GM18502 (cell line): ENCODE measurements around the gene RHOB.
A peak's percentile ranks its signal among the peaks of the same experiment; 100 is the strongest.
"Not testable (repeated sequence)": the region's sequence is repeated elsewhere in the genome, so short reads cannot be mapped to it uniquely, and the experiment has no call there.

ENCODE experiments used
- ATAC-seq: cut with Tn5 transposase; IDR thresholded peaks from one replicate; pipeline ENCODE4 v1.9.1; 2021; ENCODE audit warnings: mild to moderate bottlenecking; ENCODE audit not compliant: unreplicated experiment, poor library complexity

The RHOB gene

DNA sequence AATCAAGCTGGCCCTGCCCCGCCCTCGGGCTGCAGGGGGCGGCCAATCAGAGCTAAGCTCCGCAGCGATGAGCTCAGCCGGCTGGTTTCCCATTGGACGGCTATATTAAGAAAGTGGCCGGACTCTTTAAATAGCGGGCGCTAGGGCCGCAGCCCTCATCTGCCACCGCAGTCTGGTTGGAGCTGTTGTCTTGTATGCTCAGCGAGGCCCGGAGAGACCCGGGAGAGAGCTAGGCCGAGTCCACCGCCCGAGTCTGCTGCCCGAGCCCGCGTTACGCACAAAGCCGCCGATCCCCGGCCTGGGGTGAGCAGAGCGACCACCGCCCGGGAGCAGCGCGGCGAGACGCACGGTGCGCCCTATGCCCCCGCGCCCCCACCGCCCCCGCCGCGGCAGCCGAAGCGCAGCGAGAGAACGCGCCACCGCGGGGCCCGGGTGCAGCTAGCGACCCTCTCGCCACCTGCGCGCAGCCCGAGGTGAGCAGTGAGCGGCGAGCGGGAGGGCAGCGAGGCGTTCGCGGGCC, at the start of gene RHOB:
RHOB (plus strand) TSS at position 158 of the 520 bp plus-strand sequence. CDS start 392 bp downstream, outside the sequence.
- peak; percentile 98 for ATAC-seq

DNA sequence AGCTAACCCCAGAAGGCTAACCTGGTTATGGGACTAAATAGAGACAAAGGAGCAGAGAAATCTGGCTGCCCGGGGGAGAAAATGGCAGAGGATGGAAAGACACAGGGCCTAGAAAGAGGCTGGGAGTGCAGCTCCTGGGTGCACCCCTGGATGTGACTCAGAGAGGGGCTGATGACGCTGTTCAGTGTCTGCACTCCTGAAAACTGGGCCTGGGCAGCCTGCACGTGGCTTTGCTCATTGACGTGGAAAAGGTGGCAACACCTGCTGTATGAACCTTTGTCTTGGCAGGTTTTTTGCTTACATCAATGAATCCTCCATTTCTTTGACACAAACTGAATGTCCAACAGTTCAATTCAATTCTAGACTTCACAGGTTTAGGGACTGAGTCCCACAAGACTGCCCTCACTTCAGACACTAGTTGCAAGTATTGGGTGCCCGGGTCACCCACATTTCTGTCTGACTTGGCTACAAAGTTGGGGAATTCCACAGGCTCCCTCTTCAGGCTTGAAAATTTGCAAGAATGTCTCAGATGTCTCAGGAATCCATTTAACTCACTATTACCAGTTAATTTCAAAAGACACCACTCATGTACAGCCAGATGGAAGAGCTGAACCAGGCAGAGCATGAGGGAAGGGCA, 48.9 kb upstream of the RHOB start:
- no peak for ATAC-seq

DNA sequence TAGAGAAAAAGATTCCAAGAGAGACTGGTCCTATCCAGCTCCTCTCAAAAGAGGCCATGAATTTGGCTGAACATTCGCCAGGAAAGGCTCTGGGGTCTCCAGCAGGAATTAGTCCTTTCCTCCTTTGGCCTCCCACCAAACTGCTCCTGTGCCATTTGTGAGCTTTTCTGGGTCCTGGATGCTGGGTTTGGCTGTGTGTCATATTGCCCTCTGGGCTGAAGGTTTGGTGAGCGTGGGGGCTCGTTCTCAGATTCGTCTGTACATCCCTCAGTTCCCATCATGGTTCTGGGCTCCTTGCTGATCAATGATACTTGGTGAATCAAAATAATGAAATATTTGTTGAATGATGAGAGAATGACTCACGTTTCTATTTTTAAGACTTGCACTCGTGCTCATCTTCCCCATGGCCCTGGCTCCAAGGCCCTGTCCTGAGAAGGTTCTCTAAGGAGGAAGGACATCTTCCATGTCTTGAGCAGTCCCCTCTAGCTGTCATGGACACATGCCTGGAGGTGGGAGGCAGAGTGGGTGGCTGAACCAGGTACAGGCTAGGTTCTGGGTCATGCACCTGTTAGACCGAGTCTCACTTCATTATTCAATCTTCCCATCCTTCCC, 47.8 kb upstream of the RHOB start:
- no peak for ATAC-seq

DNA sequence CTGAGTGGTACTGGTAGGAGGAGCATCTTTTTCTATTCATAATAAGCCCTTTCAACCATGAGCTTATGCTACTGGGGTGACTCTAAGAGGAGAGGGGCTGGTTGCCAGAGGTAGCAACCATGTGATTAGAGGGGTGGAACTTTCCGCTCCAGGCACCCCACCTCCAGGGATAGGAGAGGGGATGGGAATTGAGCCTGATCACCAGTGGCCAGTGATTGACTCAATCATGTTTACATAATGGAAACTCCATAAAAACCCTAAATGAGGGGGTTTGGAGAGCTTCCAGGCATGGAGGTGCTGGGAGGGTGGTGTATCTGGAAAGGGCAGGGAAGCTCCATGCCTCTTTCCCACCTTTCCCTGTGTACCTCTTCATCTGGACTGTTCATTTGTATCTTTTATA, 46.6 kb upstream of the RHOB start:
- no peak for ATAC-seq

DNA sequence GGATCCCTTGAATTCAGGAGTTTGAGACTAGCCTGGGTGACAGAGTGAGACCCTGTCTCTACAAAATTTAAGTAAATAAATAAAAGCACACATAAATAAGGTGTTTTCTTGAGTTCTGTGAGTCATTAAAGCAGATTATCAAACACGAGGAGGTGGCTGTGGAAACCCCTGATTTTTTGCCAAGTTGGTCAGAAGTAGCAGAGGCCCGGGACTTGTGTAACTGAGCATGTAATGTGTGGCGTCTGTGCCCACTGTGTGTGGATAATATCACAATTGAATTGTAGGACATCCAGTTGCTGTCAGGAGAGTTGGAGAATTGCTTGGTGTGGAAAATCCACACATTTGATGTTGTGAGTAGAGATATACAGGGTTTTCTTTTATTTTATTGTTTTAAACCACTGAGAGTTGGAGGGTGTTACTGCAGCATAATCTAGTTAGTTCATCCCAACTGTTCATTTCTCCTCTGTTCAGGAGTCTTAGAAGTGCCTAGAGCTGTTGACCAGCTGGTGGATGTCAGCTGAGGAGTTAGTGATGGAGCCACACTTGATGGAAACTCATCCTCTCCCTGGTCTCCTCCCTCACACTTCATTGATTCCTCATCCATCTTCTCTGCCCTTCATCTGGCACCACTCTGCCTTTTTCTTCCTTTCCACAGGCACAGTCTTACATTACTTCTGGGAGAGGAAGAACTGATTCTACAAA, 45.9 kb upstream of the RHOB start:
- no peak for ATAC-seq

DNA sequence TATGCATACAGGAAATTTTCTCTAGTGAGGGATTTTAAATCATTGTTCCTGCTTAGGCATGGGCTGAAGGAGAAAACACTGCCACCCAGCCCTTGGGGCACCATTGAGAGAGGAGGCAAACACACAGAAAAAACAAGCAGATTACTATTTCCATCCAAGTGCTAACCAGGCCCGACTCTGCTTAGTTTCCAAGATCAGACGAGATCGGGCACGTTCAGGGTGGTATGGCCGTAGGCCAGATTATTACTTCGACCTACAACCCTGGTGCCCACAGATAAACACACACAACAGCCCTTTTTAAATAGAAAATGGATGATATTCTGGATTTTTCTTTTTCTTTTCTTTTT, 45.4 kb upstream of the RHOB start:
- no peak for ATAC-seq

DNA sequence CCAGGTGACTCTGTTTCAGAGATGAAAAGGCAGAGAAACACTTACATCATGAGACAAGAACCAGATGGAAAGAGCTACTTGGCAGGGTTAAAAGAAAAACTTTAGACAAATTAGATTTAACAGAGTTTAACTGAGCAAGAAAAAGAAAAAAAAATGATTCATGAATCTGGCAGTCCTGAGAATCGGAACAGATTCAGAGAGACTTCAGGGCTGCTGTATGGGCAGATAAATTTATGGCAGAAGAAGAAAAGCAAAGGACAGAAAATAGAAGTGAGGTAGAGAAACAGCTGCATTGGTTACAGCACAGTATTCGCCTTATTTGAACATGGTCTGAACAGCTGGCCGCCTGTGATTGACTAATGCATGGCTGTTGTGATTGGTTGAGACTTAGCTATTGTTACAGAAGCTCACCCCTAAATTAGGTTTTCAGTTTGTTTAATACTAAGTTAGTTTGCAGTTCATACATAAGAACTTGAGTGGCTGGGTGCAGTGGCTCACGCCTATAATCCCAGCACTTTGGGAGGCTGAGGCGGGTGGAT, 43.0 kb upstream of the RHOB start:
- no peak for ATAC-seq

DNA sequence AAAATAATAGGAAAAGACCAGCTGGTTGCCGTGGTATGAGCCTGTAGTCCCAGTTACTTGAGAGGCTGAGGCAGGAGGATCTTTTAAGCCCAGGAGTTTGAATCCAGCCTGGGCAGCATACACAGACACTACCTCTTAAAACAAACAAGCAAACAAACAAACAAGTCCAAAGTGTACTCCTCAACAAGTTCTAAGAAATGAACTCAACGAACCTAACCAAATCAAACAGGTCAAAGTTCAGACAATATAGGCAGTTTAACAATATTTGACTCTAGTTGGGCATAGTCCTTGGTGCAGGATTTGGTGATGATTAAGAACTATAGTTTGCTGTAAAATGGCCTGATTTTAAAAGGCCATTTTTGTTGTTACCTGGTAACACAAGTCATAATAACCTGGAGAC, 41.9 kb upstream of the RHOB start:
- ATAC-seq: no peak

DNA sequence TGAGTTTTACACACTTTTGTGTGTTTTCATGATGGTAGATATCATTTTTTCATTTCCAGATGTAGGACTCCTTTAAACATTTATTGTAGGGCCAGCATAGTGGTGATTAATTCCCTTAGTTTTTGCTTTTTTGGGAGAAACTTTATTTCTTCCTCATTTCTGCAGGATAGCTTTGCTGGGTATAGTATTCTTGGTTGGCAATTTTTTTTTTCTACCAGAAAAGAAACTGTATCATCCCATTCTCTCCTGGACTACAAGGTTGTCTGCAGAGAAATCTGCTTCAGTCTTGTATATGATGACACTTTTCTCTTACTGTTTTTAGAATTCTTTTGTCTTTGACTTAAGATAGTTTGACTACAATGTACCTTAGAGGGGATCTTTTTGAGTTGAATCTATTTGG, 37.8 kb upstream of the RHOB start:
- no peak for ATAC-seq

DNA sequence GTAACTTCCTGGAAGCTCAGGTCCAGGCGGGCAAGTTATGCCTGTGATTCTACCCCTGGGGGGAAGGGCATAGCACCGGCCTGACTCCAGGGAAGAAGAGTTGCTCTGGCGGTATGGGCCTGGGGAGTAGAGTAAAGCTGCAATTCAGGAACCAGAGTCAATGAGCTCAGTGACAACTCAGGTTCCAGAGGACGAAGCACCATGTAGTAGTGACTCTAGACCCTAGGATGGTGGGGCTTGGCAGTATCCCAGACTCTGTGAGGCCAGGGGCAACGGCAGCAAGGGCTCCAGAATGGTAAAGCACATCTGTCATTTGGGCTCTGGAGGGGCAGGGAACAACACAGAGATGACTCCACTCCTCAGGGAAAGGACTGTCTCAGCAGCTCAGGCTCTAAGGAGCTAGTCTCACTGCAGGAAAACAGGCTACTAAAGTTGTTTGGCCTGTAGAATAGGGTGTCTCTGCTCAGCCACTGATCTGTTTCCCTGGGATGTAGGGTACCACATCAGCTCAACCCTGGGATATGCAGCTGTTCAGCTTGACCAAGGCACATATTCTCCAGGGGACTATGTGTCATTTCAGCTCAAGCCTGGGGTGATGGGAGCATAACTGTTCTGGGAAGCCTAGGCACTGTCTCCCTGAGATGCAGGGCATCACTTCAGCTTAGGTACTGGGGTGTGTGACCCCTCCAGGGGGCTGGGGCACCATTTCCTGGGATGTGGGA, 36.2 kb upstream of the RHOB start:
- ATAC-seq: no peak

DNA sequence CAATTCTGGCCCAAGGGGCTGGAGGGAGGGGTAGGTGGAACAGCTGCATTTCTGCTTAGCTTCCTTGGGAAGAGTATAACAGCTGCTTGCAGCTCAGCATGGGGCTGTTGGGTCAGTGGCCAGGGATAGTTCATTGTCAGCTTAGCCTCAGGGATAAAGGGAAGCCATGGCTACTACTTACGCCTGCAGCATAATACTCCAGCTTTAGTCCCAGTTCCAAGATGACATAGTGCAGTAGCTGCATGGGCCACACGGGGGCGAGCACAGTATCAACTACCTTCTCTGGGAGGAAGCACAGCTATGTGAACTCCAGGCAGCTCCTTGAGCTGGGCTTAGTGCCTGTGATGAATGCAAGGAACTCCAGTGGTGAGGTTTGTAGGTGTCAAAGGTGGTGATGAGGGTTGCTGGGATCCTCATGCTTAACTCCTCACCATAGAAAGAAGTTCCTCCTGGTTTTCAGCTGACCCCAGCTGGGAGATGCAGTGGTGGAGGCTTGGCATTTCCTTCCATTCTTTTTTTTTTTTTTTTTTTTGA, 35.4 kb upstream of the RHOB start:
- peak; percentile 99 for ATAC-seq

DNA sequence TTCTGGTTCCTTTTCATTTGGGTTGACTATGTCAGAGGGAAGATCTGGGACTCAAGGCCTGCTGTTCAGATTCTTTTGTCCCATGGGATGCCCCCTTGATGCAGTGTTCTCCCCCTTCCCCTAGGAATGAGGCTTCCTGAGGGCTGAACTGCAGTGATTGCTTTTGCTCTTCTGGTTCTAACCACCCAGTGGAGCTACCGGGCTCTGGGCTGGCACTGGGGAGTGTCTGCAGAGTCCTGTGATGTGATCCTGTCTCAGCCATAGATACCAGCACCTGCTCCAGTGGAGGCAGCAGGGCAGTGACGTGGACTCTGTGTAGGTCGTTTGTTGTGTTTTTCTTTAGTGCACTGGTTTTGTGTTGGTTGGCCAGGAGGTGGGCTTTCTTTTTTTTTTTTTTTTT, 32.1 kb upstream of the RHOB start:
- no peak for ATAC-seq

DNA sequence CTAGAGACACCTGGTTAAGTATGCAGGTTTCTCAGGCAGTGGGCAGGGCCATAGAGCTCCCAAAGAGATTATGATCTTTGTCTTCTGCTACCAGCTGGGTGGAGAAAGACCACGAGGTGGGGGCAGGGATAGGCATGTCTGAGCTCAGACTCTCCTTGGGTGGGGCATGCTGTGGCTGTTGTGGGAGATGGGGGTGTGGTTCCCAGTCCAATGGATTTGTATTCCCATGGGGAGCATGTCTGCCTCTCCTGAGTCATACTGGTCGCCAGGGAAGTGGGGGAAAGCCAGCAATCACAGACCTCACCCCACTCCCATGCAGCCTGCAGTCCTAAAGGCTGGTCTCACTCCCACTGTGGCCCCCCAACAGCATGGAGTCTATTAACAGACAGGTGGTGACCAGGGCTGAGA, 31.4 kb upstream of the RHOB start:
- no peak for ATAC-seq

DNA sequence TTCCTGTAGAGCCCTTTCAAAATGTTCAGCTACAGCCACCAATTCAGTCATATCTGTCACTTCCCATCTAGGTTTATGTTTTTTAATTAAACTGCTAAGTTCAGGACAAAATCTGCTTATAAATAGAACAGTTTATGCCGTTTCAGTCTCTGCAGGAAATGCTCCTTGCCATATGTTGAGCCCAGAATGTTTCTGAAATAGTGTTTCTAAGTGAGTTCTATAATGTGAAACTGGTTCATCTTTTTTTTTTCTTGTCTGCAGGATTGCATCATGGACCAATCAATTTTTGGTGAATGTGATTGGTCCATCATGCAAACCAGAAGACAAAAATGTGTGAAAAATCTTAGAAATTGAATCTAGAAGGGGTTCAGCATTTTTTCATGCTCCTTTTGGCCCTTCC, 30.2 kb upstream of the RHOB start:
- no peak for ATAC-seq

DNA sequence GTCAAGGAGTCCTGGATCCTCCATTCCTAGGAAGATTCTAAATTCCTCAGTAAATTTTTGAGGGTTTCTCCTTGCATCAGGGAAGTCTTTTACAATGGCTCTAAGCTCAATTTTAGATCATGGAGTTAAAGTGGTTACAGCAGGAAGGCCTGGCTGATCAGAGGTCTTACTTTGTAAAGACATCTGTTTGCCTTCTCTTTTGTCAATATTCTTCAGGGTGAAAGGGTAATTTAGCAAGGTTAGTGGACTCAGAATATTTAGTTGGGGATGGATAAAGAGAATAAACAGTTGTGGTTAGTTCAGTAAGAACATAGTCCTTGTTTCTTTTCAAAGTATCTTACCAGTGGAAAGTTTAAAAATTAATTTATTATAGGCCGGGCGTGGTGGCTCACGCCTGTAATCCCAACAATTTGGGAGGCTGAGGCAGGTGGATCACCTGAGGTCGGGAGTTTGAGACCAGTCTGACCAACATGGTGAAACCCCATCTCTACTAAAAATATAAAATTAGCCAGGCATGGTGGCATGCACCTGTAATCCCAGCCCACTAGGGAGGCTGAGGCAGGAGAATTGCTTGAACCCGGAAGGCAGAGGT, 29.5 kb upstream of the RHOB start:
- ATAC-seq: not testable (repeated sequence)

DNA sequence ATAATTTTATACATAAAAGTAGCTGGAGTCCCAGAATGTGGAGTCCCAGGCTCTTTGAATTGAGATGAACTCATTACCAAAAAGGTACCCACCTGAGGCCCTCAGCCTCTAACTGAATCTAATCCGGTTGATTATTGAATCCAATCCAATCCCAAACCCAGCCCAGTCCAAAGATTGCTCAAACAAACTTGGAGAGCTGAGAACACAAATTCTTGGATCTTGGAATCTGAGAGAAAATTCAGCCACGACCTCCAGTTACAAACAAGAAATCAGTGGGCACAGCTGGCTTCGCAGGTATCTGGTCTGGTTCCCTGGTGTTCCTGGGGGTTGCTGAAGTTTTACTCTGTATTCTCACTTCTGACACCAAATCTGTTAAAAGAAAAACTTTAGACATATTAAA, 28.4 kb upstream of the RHOB start:
- no peak for ATAC-seq

DNA sequence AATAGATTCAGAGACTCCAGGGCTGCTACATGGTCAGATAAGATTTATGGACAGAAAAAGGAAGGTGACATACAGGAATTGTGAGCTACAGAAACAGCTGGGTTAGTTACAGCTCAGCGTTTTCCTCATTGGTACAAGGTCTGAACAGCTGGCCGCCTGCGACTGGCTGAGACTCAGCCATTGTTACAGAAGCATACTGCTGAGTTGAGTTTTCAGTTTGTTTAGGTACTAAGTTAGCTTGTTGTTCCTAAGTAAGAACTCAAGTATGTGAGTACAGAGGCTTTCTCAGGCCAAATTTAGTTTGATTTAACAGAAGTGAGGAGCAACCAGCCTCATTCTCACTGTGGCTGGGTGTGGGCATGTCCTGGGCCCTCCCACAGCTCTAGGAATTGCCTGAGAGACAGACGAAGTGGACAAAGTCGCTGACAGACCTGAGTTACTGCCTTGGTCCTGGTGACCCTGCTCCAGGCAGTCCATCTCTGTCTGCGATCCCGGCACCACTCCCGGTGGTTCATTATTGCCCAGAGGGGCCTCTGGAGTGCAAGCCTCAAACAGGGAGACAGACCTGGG, 27.8 kb upstream of the RHOB start:
- ATAC-seq: no peak

DNA sequence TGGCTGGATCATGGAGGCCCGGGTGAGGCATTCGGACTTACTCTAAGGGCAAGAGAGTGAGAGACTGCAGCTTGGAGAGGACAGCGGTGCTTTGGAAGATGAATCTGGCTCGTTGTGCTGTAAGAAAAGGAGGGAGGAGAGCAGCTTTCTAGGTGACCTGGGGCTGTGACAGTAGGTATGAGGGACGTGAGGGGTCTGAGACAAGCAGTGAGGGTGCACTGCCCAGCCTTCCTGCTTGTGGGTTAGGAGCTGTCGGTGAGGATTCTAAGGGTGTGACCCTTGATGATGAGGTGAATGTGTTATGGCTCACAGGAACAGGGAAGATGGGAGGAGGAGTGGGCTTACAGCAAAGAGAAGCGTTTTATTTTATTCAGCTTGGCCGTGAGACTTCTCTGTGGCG, 27.1 kb upstream of the RHOB start:
- no peak for ATAC-seq

DNA sequence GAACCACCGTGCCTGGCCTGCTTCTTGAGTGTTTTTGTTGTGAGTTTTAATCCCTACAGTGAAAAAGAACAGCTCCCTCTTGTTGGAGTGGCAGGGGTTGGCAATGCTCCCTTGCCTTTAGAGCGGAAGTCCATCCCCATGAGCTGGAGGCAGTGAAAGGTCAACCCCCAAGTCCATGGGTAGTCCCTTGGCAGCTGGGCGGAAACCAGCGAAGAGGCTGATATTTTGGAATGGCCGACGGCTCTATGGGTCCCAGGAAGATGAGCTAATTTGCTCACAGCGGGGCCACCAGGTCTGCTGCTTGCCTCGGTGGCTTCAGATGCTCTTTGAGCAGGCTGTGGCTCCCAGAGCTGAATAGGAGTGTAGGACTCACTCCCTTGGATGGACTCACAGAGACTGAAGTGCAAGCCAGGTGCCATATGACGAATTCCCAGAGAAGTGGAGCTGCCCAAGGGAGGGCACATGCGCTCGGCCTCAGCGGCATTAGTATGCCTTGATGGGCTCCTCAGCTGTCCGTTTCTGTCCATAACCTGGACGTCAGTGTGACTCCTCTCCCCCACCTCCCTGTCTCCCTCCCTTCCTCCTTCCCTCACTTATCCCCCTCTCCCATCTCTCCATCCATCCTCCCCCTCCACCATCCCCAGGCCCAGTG, 25.4 kb upstream of the RHOB start:
- no peak for ATAC-seq
